GM23338 (cell line): ENCODE measurements around the gene GRIA4. TPM values are rescaled to one million over a fixed set of nuclear protein-coding genes. Genes with fewer than 3 reads are reported as not detected.

Experiments
- ATAC-seq: fragments of 200-7000 bp; cut with Tn5 transposase; 3 replicates; pipeline ENCODE4 v1.9.1; 2020
- DNase-seq: peaks from one replicate; pipeline ENCODE4 v3.0.0-alpha.2; 2015; ENCODE audit warnings: low spot score
- H2AFZ ChIP-seq: fragments of 200-600 bp; sonication (generic); 2 replicates; pipeline ENCODE4 v1.8.0; 2016; ENCODE audit warnings: antibody characterized with exemption, mild to moderate bottlenecking, moderate library complexity
- H3F3A ChIP-seq: fragments of 200-600 bp; sonication (generic); replicated peaks from 2 replicates; pipeline ENCODE4 v1.8.0; 2017; ENCODE audit warnings: antibody characterized with exemption, mixed run types, low read depth
- H3K27ac ChIP-seq: fragments of 200-600 bp; sonication (generic); 2 replicates; pipeline ENCODE4 v1.6.1; 2016; ENCODE audit warnings: low read depth
- H3K27me3 ChIP-seq: fragments of 200-600 bp; sonication (generic); 2 replicates; pipeline ENCODE4 v1.8.0; 2016; ENCODE audit warnings: mild to moderate bottlenecking, mixed run types, moderate library complexity; ENCODE audit not compliant: insufficient read depth
- H3K36me3 ChIP-seq: fragments of 200-600 bp; sonication (generic); 2 replicates; pipeline ENCODE4 v1.8.0; 2016; ENCODE audit warnings: mild to moderate bottlenecking; ENCODE audit not compliant: insufficient read depth
- H3K4me1 ChIP-seq: fragments of 200-600 bp; sonication (generic); 2 replicates; pipeline ENCODE4 v1.8.0; 2016; ENCODE audit warnings: mild to moderate bottlenecking, moderate library complexity; ENCODE audit not compliant: insufficient read depth
- H3K4me2 ChIP-seq: fragments of 200-600 bp; sonication (generic); 2 replicates; pipeline ENCODE4 v1.7.1; 2017; ENCODE audit warnings: mixed run types
- H3K4me3 ChIP-seq: fragments of 200-600 bp; sonication (generic); 2 replicates; pipeline ENCODE4 v1.6.1; 2016; ENCODE audit warnings: mixed run types
- H3K79me2 ChIP-seq: fragments of 200-600 bp; sonication (generic); replicated peaks from 2 replicates; pipeline ENCODE4 v1.8.0; 2017; ENCODE audit warnings: mild to moderate bottlenecking; ENCODE audit not compliant: insufficient read depth
- H3K9me2 ChIP-seq: fragments of 200-600 bp; sonication (generic); 2 replicates; pipeline ENCODE4 v1.8.0; 2017; ENCODE audit not compliant: insufficient read depth
- H4K20me1 ChIP-seq: fragments of 200-600 bp; sonication (generic); replicated peaks from 2 replicates; pipeline ENCODE4 v1.8.0; 2017; ENCODE audit warnings: mild to moderate bottlenecking; ENCODE audit not compliant: insufficient read depth
- H3K27ac Mint-ChIP-seq: 2 replicates; pipeline ENCODE4 v1.8.0; 2020; ENCODE audit warnings: inconsistent platforms, mild to moderate bottlenecking, moderate library complexity, mixed read lengths
- H3K27me3 Mint-ChIP-seq: 3 replicates; pipeline ENCODE4 v1.8.0; 2022; ENCODE audit warnings: low read depth, mild to moderate bottlenecking, moderate library complexity, mixed read lengths, inconsistent platforms; ENCODE audit not compliant: insufficient read depth, poor library complexity
- H3K36me3 Mint-ChIP-seq: 3 replicates; pipeline ENCODE4 v1.8.0; 2021; ENCODE audit warnings: low read depth, mild to moderate bottlenecking, inconsistent platforms, moderate library complexity, mixed read lengths
- H3K4me1 Mint-ChIP-seq: 3 replicates; pipeline ENCODE4 v1.8.0; 2020; ENCODE audit warnings: mild to moderate bottlenecking, inconsistent platforms, mixed read lengths
- H3K4me3 Mint-ChIP-seq: 3 replicates; pipeline ENCODE4 v1.8.0; 2021; ENCODE audit warnings: moderate library complexity, mild to moderate bottlenecking, inconsistent platforms, mixed read lengths
- H3K9me3 Mint-ChIP-seq: 3 replicates; pipeline ENCODE4 v1.8.0; 2020; ENCODE audit warnings: moderate library complexity, mild to moderate bottlenecking, inconsistent platforms, mixed read lengths
- CREB1 ChIP-seq: fragments of 250-450 bp; sonication (Bioruptor Pico); IDR thresholded peaks from 2 replicates; pipeline ENCODE4 v1.5.0; 2020; ENCODE audit warnings: low read depth, mild to moderate bottlenecking, moderate library complexity
- CTCF ChIP-seq, 2 experiments: fragments of 200-600 bp in 1 of 2; sonication (generic) in 1 of 2; conservative IDR thresholded peaks; 2 replicates each; pipeline versions ENCODE4 v1.5.1 to v1.6.1; 2016 to 2017; ENCODE audit warnings: antibody characterized with exemption in 2 of 2, low read depth in 2 of 2, mild to moderate bottlenecking in 2 of 2, moderate library complexity in 1 of 2
- ETS1 ChIP-seq: IDR thresholded peaks from 2 replicates; pipeline ENCODE4 v1.6.1; 2016; ENCODE audit warnings: antibody characterized with exemption
- EZH2 ChIP-seq: fragments of 200-600 bp; sonication (generic); IDR thresholded peaks from one replicate; pipeline ENCODE4 v1.8.0; 2017; ENCODE audit warnings: antibody characterized with exemption, mild to moderate bottlenecking, low read depth; ENCODE audit not compliant: unreplicated experiment
- EZH2phosphoT487 ChIP-seq: fragments of 200-600 bp; sonication (generic); IDR thresholded peaks from one replicate; pipeline ENCODE4 v1.8.1; 2018; ENCODE audit warnings: antibody characterized with exemption; ENCODE audit not compliant: unreplicated experiment
- JUNB ChIP-seq: IDR thresholded peaks from one replicate; pipeline ENCODE4 v1.6.1; 2016; ENCODE audit warnings: antibody characterized with exemption; ENCODE audit not compliant: unreplicated experiment
- NANOG ChIP-seq: IDR thresholded peaks from 2 replicates; pipeline ENCODE4 v1.6.1; 2016; ENCODE audit warnings: antibody characterized with exemption, borderline replicate concordance
- POLR2AphosphoS5 ChIP-seq: IDR thresholded peaks from 2 replicates; pipeline ENCODE4 v1.6.1; 2016; ENCODE audit warnings: antibody characterized with exemption, low read depth
- REST ChIP-seq: IDR thresholded peaks from one replicate; pipeline ENCODE4 v1.6.1; 2018; ENCODE audit warnings: antibody characterized with exemption; ENCODE audit not compliant: unreplicated experiment
- STAT1 ChIP-seq: IDR thresholded peaks from one replicate; pipeline ENCODE4 v1.6.1; 2016; ENCODE audit warnings: antibody characterized with exemption; ENCODE audit not compliant: unreplicated experiment
- ZNF114 ChIP-seq: fragments of 250-450 bp; sonication (Bioruptor Pico); IDR thresholded peaks from 2 replicates; pipeline ENCODE4 v1.5.0; 2020; ENCODE audit warnings: mild to moderate bottlenecking, moderate library complexity
- ZNF331 ChIP-seq: fragments of 250-450 bp; sonication (Bioruptor Pico); IDR thresholded peaks from 2 replicates; pipeline ENCODE4 v1.5.0; 2020; ENCODE audit warnings: low read depth, mild to moderate bottlenecking, moderate library complexity
- ZNF462 ChIP-seq: fragments of 250-450 bp; sonication (Bioruptor Pico); IDR thresholded peaks from 2 replicates; pipeline ENCODE4 v1.5.0; 2020; ENCODE audit warnings: mild to moderate bottlenecking, moderate library complexity
- polyA plus RNA-seq: library from polyadenylated mRNA; unstranded; fragments of >200 nt; fragmentation: Nextera tagmentation; extraction: Ambion mirVana; gene quantifications from 2 replicates; pipeline ENCODE4 v1.2.1, GENCODE V29; 2016
- total RNA-seq: library from RNA; depleted of rRNA; stranded (reverse); fragments of >200 nt; shearing (Covaris generic); gene quantifications from 2 replicates; pipeline ENCODE4 v1.2.3, GENCODE V29; 2014

GRIA4 gene
- total and polyA plus RNA-seq, 2 experiments from 2014 or later: 17.8 to 71.1 TPM

- TF ChIP-seq POLR2AphosphoS5 (no peak), NANOG (peak; percentile 60; the same call in 1 of the 2 replicates), STAT1 (no peak)
Observed at GRCh38 chr11:105891685-105892084, 281.8 kb downstream of the GRIA4 start (continued).

GRCh38 chr11:105897161-105897560, 287.3 kb downstream of the GRIA4 start:
- H3K4me3 Mint-ChIP-seq: no peak overlapping the region
- no peak overlapping the region for H3K4me3 ChIP-seq
- no peaks in the 10 kb centered on the region; the same call in 2 of the 3 replicates for H3K36me3 Mint-ChIP-seq
- ATAC-seq (no peak), DNase-seq (no peak)
- no peaks in the 10 kb centered on the region for H3K79me2 ChIP-seq
- H3K9me3 Mint-ChIP-seq: no peaks in the 10 kb centered on the region
- H3K4me2 ChIP-seq: no peak overlapping the region
- no peak for TF ChIP-seq ZNF114 (CRISPR knock-in tag)
- TF ChIP-seq EZH2: no peak
- TF ChIP-seq REST: no peak
- no peak for TF ChIP-seq EZH2phosphoT487
- TF ChIP-seq CREB1 (CRISPR knock-in tag): no peak
- no peak for TF ChIP-seq POLR2AphosphoS5
- no peak for TF ChIP-seq CTCF (conservative IDR thresholded peaks at IDR 0.05; ENCODE audit: low read depth in 2 of 2)
- no peak for TF ChIP-seq STAT1
- no peak for TF ChIP-seq ZNF331 (CRISPR knock-in tag)
- no peak for TF ChIP-seq ETS1
- TF ChIP-seq ZNF462 (CRISPR knock-in tag): no peak
- TF ChIP-seq JUNB: no peak
- no peak for TF ChIP-seq NANOG
- H4K20me1 ChIP-seq: no peaks in the 10 kb centered on the region
- peaks cover 3% of the 10 kb centered on the region; the same call in 1 of the 2 replicates for H3K4me1 ChIP-seq
- no peaks in the 10 kb centered on the region for H3K27me3 ChIP-seq
- H3K27me3 Mint-ChIP-seq: no peaks in the 10 kb centered on the region
- no peaks in the 10 kb centered on the region for H3K36me3 ChIP-seq
- no peaks in the 10 kb centered on the region for H3K9me2 ChIP-seq
- H3K4me1 Mint-ChIP-seq: peaks cover 10% of the 10 kb centered on the region
- no peak overlapping the region for H3K27ac Mint-ChIP-seq
- no peak overlapping the region for H2AFZ ChIP-seq
- H3F3A ChIP-seq: no peaks in the 10 kb centered on the region
- no peak overlapping the region for H3K27ac ChIP-seq
